Esophagus muscularis mucosa (tissue), 4 donors: ENCODE measurements around the gene PIK3CB. TPM values are rescaled to one million over a fixed set of nuclear protein-coding genes. Genes with fewer than 3 reads are reported as not detected.

Experiments used
- DNase-seq: peaks from one replicate; pipeline ENCODE4 v3.0.0-alpha.2; 2017; ENCODE audit errors: extremely low spot score
- H3K27ac ChIP-seq, 4 donors: fragments of 200-600 bp; sonication (generic); replicated peaks in 1 of 4; 1 replicate in 3 of 4; 2 replicates in 1 of 4; pipeline ENCODE4 v1.5.1; 2016 to 2019; ENCODE audit warnings: mild to moderate bottlenecking in 1 of 4
- H3K27me3 ChIP-seq, 4 donors: fragments of 200-600 bp; sonication (generic); one replicate each; pipeline versions ENCODE4 v1.5.1 to v1.6.0; 2016 to 2019
- H3K36me3 ChIP-seq, 4 donors: fragments of 200-600 bp; sonication (generic); one replicate each; pipeline ENCODE4 v1.5.1; 2016 to 2019
- H3K4me1 ChIP-seq, 4 donors: fragments of 200-600 bp; sonication (generic); one replicate each; pipeline ENCODE4 v1.5.1; 2016 to 2019
- H3K4me3 ChIP-seq, 4 donors: fragments of 200-600 bp; sonication (generic); 1 replicate in 2 of 4; 2 replicates in 2 of 4; pipeline ENCODE4 v1.5.1; 2016 to 2019; ENCODE audit warnings: mild to moderate bottlenecking in 4 of 4, moderate library complexity in 1 of 4
- H3K9me3 ChIP-seq, 4 donors: fragments of 200-600 bp; sonication (generic); 1 replicate in 3 of 4; 2 replicates in 1 of 4; pipeline ENCODE4 v1.5.1; 2016 to 2019
- EP300 ChIP-seq: sonication (generic); formaldehyde crosslinking; IDR thresholded peaks from one replicate; pipeline ENCODE4 v1.6.1; 2017; ENCODE audit warnings: antibody characterized with exemption
- POLR2A ChIP-seq: fragments of 450-650 bp; IDR thresholded peaks from one replicate; pipeline ENCODE4 v1.6.1; 2017; ENCODE audit warnings: antibody characterized with exemption, moderate library complexity, mild to moderate bottlenecking, low read depth
- POLR2AphosphoS5 ChIP-seq, 2 donors: sonication (generic); formaldehyde crosslinking; IDR thresholded peaks; one replicate each; pipeline ENCODE4 v1.6.1; 2017; ENCODE audit warnings: antibody characterized with exemption in 2 of 2
- whole genome bisulfite sequencing: methylation state at CpG from one replicate; pipeline ENCODE4 v1.1.5; 2018; 5-methylcytosine and 5-hydroxymethylcytosine counted together
- intact Hi-C: fragments of 100-400 bp; cut with DNase I; formaldehyde crosslinking; loops from one replicate; pipeline ENCODE4 v1.15.1; 2023
- total RNA-seq, 4 donors: library from RNA; depleted of rRNA; stranded (reverse); fragments of >200 nt; gene quantifications; one replicate each; pipeline versions ENCODE4 v1.1.0 to v1.2.1, GENCODE V29; 2016
- TF ChIP-seq, protein P1 (sequence below), 3 experiments: fragments of 200-600 bp in 2 of 3; fragments of 450-650 bp in 1 of 3; sonication (generic) in 2 of 3; IDR thresholded peaks; one replicate each; pipeline ENCODE4 v1.5.1; 2017 to 2019; ENCODE audit warnings: antibody characterized with exemption in 3 of 3, mild to moderate bottlenecking in 2 of 3, moderate library complexity in 1 of 3

PIK3CB gene
- total RNA-seq, 4 donors from 2014 or later: 32.1 to 42.7 (median 36.6) TPM

DNA sequence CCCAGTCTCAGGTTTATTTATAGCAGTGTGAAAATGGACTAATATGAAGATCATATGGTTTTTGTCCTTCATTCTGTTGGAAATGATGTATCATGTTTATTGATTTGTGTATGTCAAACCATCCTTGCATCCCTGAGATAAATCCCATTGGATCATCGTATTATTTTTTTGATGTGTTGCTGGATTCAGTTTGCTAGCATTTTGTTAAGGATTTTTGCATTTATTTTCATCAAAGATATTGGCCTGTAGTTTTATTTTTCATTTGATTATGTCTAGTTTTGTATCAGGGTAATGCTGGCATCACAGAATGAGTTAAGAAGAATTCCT is 191.8 kb downstream of the PIK3CB start:
- H3K27me3 ChIP-seq: no peaks in the 10 kb centered on the region
- H3K4me1 ChIP-seq: no peaks in the 10 kb centered on the region
- H3K36me3 ChIP-seq: no peaks in the 10 kb centered on the region
- peaks cover 0 to 60% (median 30%) of the 10 kb centered on the region in 4 donors for H3K9me3 ChIP-seq
- TF ChIP-seq, protein P1, sequence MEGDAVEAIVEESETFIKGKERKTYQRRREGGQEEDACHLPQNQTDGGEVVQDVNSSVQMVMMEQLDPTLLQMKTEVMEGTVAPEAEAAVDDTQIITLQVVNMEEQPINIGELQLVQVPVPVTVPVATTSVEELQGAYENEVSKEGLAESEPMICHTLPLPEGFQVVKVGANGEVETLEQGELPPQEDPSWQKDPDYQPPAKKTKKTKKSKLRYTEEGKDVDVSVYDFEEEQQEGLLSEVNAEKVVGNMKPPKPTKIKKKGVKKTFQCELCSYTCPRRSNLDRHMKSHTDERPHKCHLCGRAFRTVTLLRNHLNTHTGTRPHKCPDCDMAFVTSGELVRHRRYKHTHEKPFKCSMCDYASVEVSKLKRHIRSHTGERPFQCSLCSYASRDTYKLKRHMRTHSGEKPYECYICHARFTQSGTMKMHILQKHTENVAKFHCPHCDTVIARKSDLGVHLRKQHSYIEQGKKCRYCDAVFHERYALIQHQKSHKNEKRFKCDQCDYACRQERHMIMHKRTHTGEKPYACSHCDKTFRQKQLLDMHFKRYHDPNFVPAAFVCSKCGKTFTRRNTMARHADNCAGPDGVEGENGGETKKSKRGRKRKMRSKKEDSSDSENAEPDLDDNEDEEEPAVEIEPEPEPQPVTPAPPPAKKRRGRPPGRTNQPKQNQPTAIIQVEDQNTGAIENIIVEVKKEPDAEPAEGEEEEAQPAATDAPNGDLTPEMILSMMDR (IDR thresholded peaks at IDR 0.05): no peak
- no peak for TF ChIP-seq POLR2A
- no peak for TF ChIP-seq POLR2AphosphoS5 (IDR thresholded peaks at IDR 0.05)
- TF ChIP-seq EP300: no peak
- WGBS: 100% methylated on average over 1 of the region's 1 CpG
- no peak for DNase-seq
- no peak overlapping the region for H3K27ac ChIP-seq
- H3K4me3 ChIP-seq: no peak overlapping the region
- intact Hi-C loops: no loop called here

DNA sequence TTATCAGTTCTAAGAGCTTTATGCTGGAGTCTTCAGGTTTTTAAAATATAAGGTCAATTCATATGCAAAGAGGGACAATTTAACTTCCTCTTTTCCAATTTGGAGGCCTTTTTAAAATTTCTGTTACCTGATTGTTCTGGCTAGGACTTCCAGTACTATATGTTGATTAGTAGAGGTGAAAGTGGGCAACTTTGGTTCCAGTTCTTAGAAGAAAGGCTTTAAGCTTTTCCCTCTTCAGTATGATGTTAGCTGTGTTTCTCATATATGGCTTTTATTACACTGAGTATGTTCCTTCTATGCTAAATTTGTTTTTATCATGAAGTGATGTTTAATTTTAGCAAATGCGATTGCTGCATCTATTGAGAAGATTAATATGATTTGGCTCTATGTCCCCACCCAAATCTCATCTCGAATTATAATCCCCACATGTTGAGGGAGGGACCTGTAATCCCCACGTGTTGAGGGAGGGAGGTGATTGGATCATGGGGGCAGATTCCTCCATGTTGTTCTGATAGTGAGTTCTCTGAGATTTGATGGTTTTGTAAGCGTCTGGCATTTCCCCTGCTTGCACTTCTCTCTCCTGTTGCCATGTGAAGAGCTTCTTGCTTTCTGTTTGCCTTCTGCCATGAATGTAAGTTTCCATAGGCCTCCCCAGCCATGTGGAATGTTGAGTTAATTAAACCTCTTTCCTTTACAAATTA is 192.4 kb downstream of the PIK3CB start:
- DNase-seq: no peak
- intact Hi-C loops: no loop called here
- TF ChIP-seq POLR2A (no peak), EP300 (no peak), POLR2AphosphoS5 (IDR thresholded peaks at IDR 0.05) (no peak)
- TF ChIP-seq, protein P1 (IDR thresholded peaks at IDR 0.05): no peak
- Histone ChIP-seq H3K27me3 (no peaks in the 10 kb centered on the region), H3K9me3 (peaks cover 0 to 59% (median 30%) of the 10 kb centered on the region in 4 donors), H3K4me3 (no peak overlapping the region), H3K36me3 (no peaks in the 10 kb centered on the region), H3K4me1 (no peaks in the 10 kb centered on the region), H3K27ac (no peak overlapping the region)
- WGBS: 84% methylated on average over 4 of the region's 4 CpGs

DNA sequence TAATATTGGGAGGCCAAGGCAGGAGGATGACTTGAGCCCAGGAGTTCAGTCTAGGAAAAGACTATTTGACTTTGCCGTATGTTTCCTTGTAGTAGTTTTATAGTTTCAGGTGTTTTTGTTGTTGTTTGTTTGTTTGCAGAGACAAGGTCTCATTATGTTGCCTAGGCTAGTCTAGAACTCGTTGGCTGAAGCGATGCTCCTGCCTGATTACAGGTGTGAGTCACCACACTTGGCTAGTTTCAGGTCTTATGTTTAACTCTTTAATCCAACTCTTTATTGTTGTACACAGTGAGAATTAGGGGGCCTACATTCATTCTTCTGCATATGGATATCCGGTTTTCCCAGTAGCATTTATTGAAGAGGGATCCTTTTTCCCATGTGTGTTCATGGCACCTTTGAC is 194.2 kb downstream of the PIK3CB start:
- intact Hi-C loops: no loop called here
- no peak overlapping the region for H3K4me3 ChIP-seq
- no peak for DNase-seq
- no peak overlapping the region for H3K27ac ChIP-seq
- H3K36me3 ChIP-seq: peaks cover 0 to 4% (median 0%) of the 10 kb centered on the region in 4 donors
- H3K27me3 ChIP-seq: no peaks in the 10 kb centered on the region
- WGBS: 83% methylated on average over 4 of the region's 4 CpGs
- no peaks in the 10 kb centered on the region for H3K4me1 ChIP-seq
- no peak for TF ChIP-seq POLR2AphosphoS5 (IDR thresholded peaks at IDR 0.05)
- no peak for TF ChIP-seq POLR2A
- TF ChIP-seq EP300: no peak
- TF ChIP-seq, protein P1 (IDR thresholded peaks at IDR 0.05): no peak
- peaks cover 0 to 42% (median 26%) of the 10 kb centered on the region in 4 donors for H3K9me3 ChIP-seq

DNA sequence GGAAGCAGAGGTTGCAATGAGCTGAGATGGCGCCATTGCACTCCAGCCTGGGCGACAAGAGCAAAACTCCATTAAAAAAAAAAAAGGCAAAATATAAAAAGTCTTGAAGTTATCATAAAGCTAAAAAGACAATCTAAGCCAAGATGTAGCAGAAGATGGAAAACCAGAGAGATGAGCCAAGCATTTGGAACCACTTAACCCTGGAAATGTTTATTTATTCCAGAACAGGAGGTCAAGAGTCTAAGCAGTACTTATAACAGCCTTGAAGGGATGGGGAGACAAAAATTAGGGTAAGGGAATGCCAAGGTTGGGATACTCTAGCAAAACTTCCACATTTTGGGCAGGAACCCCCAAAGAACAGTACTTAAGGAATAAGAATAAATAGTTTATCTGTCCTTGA is 196.1 kb downstream of the PIK3CB start:
- H3K4me3 ChIP-seq: no peak overlapping the region
- no peak for DNase-seq
- 92% methylated on average over 2 of the region's 2 CpGs for WGBS
- peaks cover 0 to 14% (median 2%) of the 10 kb centered on the region in 4 donors for H3K36me3 ChIP-seq
- TF ChIP-seq EP300 (no peak), POLR2AphosphoS5 (IDR thresholded peaks at IDR 0.05) (no peak), POLR2A (no peak)
- TF ChIP-seq, protein P1 (IDR thresholded peaks at IDR 0.05): no peak
- H3K4me1 ChIP-seq: no peaks in the 10 kb centered on the region
- no peaks in the 10 kb centered on the region for H3K27me3 ChIP-seq
- intact Hi-C loops: no loop called here
- no peak overlapping the region for H3K27ac ChIP-seq
- H3K9me3 ChIP-seq: peaks cover 0 to 23% (median 12%) of the 10 kb centered on the region in 4 donors

DNA sequence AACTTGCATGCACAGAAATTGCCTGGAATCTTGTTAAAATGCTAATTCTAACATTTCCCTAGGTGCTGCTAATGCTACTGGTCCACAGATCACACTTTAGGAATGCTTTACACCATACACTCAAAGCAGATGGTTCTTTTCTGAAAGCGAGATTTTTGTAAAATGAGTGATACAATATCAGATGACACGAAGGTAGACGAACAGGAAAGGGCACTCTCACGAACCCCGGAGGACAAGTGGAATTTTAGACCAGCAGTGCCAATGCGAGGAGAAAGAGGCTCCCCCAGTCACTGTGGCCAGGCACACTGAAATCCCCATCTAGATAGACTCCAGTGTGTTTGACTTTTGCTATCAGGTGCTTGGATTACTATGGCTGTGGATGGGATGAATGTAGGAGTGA is 205.2 kb downstream of the PIK3CB start:
- no peaks in the 10 kb centered on the region for H3K27me3 ChIP-seq
- H3K27ac ChIP-seq: no peak overlapping the region
- no peaks in the 10 kb centered on the region for H3K4me1 ChIP-seq
- TF ChIP-seq POLR2A (no peak), POLR2AphosphoS5 (IDR thresholded peaks at IDR 0.05) (no peak), EP300 (no peak)
- TF ChIP-seq, protein P1 (IDR thresholded peaks at IDR 0.05): no peak
- 82% methylated on average over 6 of the region's 6 CpGs for WGBS
- peaks cover 0 to 37% (median 22%) of the 10 kb centered on the region in 4 donors for H3K36me3 ChIP-seq
- intact Hi-C loops: no loop called here
- DNase-seq: no peak
- H3K4me3 ChIP-seq: no peak overlapping the region
- no peaks in the 10 kb centered on the region for H3K9me3 ChIP-seq
